MCF 10A (cell line): ENCODE measurements around the gene TUNAR. TPM values are rescaled to one million over a fixed set of nuclear protein-coding genes. Genes with fewer than 3 reads are reported as not detected.

Experiments
- BruUV-seq: library from RNA; stranded (reverse); fragments of 400-500 nt; replicated peaks from 2 replicates; lab custom pipeline; 2021; lab: Mats Ljungman, UMichigan
- CTCF ChIA-PET: fragments of 300-600 bp; sonication (Branson Sonifier 250); formaldehyde crosslinking; extraction: SDS; loops from one replicate; lab custom pipeline; 2021; ENCODE audit warnings: antibody characterized with exemption, inconsistent platforms; lab: Yijun Ruan, JAX
- POLR2A ChIA-PET: fragments of 300-600, 350-650 bp; sonication (Branson Sonifier 250); formaldehyde crosslinking; extraction: SDS; loops from one replicate; lab custom pipeline; 2020; ENCODE audit warnings: antibody characterized with exemption, inconsistent platforms; lab: Yijun Ruan, JAX
- DNase-seq: peaks from one replicate; pipeline ENCODE4 v3.0.0-alpha.2; 2018; ENCODE audit not compliant: unreplicated experiment
- H3K27ac Mint-ChIP-seq: one replicate; pipeline ENCODE4 v1.8.0; 2022; ENCODE audit warnings: mild to moderate bottlenecking, low read depth, mixed read lengths; ENCODE audit not compliant: unreplicated experiment
- H3K27me3 Mint-ChIP-seq: one replicate; pipeline ENCODE4 v1.8.0; 2022; ENCODE audit warnings: mixed read lengths; ENCODE audit not compliant: insufficient read depth, unreplicated experiment
- H3K36me3 Mint-ChIP-seq: one replicate; pipeline ENCODE4 v1.8.0; 2022; ENCODE audit warnings: mild to moderate bottlenecking, moderate library complexity, mixed read lengths; ENCODE audit not compliant: insufficient read depth, unreplicated experiment
- H3K4me1 Mint-ChIP-seq: one replicate; pipeline ENCODE4 v1.8.0; 2022; ENCODE audit warnings: mixed read lengths; ENCODE audit not compliant: insufficient read depth, unreplicated experiment
- H3K4me3 Mint-ChIP-seq: one replicate; pipeline ENCODE4 v1.8.0; 2022; ENCODE audit warnings: mild to moderate bottlenecking, moderate library complexity, mixed read lengths; ENCODE audit not compliant: unreplicated experiment
- H3K9me3 Mint-ChIP-seq: one replicate; pipeline ENCODE4 v1.8.0; 2022; ENCODE audit warnings: mixed read lengths; ENCODE audit not compliant: unreplicated experiment
- CTCF ChIP-seq: fragments of 200-600 bp; IDR thresholded peaks from one replicate; pipeline ENCODE4 v1.8.0; 2022; ENCODE audit warnings: antibody characterized with exemption, mild to moderate bottlenecking; ENCODE audit not compliant: unreplicated experiment
- intact Hi-C: fragments of 100-400 bp; cut with micrococcal nuclease; formaldehyde crosslinking; loops from 2 replicates; pipeline ENCODE4 v1.14.1; 2022
- total RNA-seq: library from RNA; stranded (reverse); gene quantifications from 2 replicates; pipeline ENCODE4 v1.2.3, GENCODE V29; 2022

Gene TUNAR
- total RNA-seq, 1 experiment from 2014 or later: not detected

- intact Hi-C loops: no loop called here
- TF ChIP-seq CTCF: no peak
- ChIA-PET CTCF (no interaction called here), POLR2A (no interaction called here)
- no peak for DNase-seq
- Mint-ChIP-seq H3K27me3 (peaks cover 84% of the 10 kb centered on the region), H3K4me3 (no peak overlapping the region), H3K36me3 (no peaks in the 10 kb centered on the region), H3K27ac (no peak overlapping the region), H3K9me3 (no peaks in the 10 kb centered on the region), H3K4me1 (no peaks in the 10 kb centered on the region)
- no TSS peak for BruUV-seq
Observed at GRCh38 chr14:95875831-95876760, 536 bp upstream of the TUNAR start.

GRCh38 chr14:95877633-95878032 lies 1.0 kb downstream of the TUNAR start:
- no peaks in the 10 kb centered on the region for H3K4me1 Mint-ChIP-seq
- TF ChIP-seq CTCF: no peak
- H3K9me3 Mint-ChIP-seq: no peaks in the 10 kb centered on the region
- ChIA-PET POLR2A (no interaction called here), CTCF (interaction anchor here (0.6 to 1.0 kb wide), 2 partner anchors 121 to 171 kb away, joined by 3 read pairs; no protein-coding TSS in a partner anchor)
- no peak overlapping the region for H3K27ac Mint-ChIP-seq
- peaks cover 91% of the 10 kb centered on the region for H3K27me3 Mint-ChIP-seq
- DNase-seq: no peak
- no peaks in the 10 kb centered on the region for H3K36me3 Mint-ChIP-seq
- intact Hi-C loops: no loop called here
- no peak overlapping the region for H3K4me3 Mint-ChIP-seq
- no TSS peak for BruUV-seq

GRCh38 chr14:95884377-95884776 lies 7.7 kb downstream of the TUNAR start:
- H3K36me3 Mint-ChIP-seq: peaks cover 6% of the 10 kb centered on the region
- intact Hi-C loops: no loop called here
- H3K9me3 Mint-ChIP-seq: no peaks in the 10 kb centered on the region
- no peak overlapping the region for H3K4me3 Mint-ChIP-seq
- TF ChIP-seq CTCF: no peak
- no peak overlapping the region for H3K27ac Mint-ChIP-seq
- DNase-seq: no peak
- ChIA-PET POLR2A (no interaction called here), CTCF (no interaction called here)
- peaks cover 11% of the 10 kb centered on the region for H3K4me1 Mint-ChIP-seq
- BruUV-seq: no TSS peak
- peaks cover 51% of the 10 kb centered on the region for H3K27me3 Mint-ChIP-seq

GRCh38 chr14:95885278-95885677 lies 8.6 kb downstream of the TUNAR start:
- Mint-ChIP-seq H3K9me3 (no peaks in the 10 kb centered on the region), H3K4me1 (peaks cover 11% of the 10 kb centered on the region), H3K36me3 (peaks cover 6% of the 10 kb centered on the region), H3K4me3 (no peak overlapping the region), H3K27ac (no peak overlapping the region), H3K27me3 (peaks cover 42% of the 10 kb centered on the region)
- no peak for DNase-seq
- intact Hi-C loops: no loop called here
- POLR2A ChIA-PET: no interaction called here
- TF ChIP-seq CTCF: no peak
- no TSS peak for BruUV-seq
- CTCF ChIA-PET: no interaction called here
